ENCODE results near the gene VSTM2L. TPM values are rescaled to one million over a fixed set of nuclear protein-coding genes. Genes with fewer than 3 reads are reported as not detected.

Gene VSTM2L
- total and polyA plus RNA-seq, 12 donors: 1.8 to 17.2 (median 8.9) TPM

GRCh38 chr20:37885042-37885441 is 17.9 kb upstream of the VSTM2L start:
- ATAC-seq: no peak
- Histone ChIP-seq H3K36me3 (no peaks in the 10 kb centered on the region), H3K4me3 (no peak overlapping the region), H3K27ac (no peak overlapping the region), H3K4me1 (peaks cover 5 to 38% (median 27%) of the 10 kb centered on the region in 9 donors), H3K9me3 (no peaks in the 10 kb centered on the region), H3K27me3 (peaks cover 0 to 38% (median 22%) of the 10 kb centered on the region in 7 donors)
- WGBS, 2 donors: 96 to 98% methylated on average over 8 of the region's 8 CpGs
- TF ChIP-seq CTCF (IDR thresholded peaks at IDR 0.05): no peak
- DNase-seq: no peak
- intact Hi-C loops (cut with DNase I): loop anchor here in 1 of 10 donors (10.0 kb wide), 1 partner anchor 110 kb away; no protein-coding TSS in a partner anchor

GRCh38 chr20:37885593-37886503 is 17.1 kb upstream of the VSTM2L start:
- Histone ChIP-seq H3K36me3 (no peaks in the 10 kb centered on the region), H3K4me1 (peaks cover 5 to 33% (median 27%) of the 10 kb centered on the region in 9 donors), H3K9me3 (no peaks in the 10 kb centered on the region), H3K4me3 (no peak overlapping the region), H3K27ac (no peak overlapping the region), H3K27me3 (peaks cover 0 to 38% (median 22%) of the 10 kb centered on the region in 7 donors)
- 42 to 49% methylated on average over 32 of the region's 32 CpGs for WGBS, 2 donors
- TF ChIP-seq CTCF (IDR thresholded peaks at IDR 0.05): no peak
- DNase-seq (no peak), ATAC-seq (peak in 7 of 8 donors; percentile 24 to 71 (median 39))
- intact Hi-C loops (cut with DNase I): loop anchor here in 1 of 10 donors (10.0 kb wide), 1 partner anchor 111 kb away; no protein-coding TSS in a partner anchor

GRCh38 chr20:37886851-37887297 is 16.1 kb upstream of the VSTM2L start:
- 62 to 72% methylated on average over 4 of the region's 4 CpGs for WGBS, 2 donors
- H3K36me3 ChIP-seq: no peaks in the 10 kb centered on the region
- ATAC-seq: peak; percentile 58 to 94 (median 84)
- H3K4me1 ChIP-seq: peaks cover 2 to 22% (median 17%) of the 10 kb centered on the region in 9 donors
- intact Hi-C loops (cut with DNase I): loop anchor here in 1 of 10 donors (10.0 kb wide), 1 partner anchor 112 kb away; no protein-coding TSS in a partner anchor
- H3K27ac ChIP-seq: no peak overlapping the region
- H3K4me3 ChIP-seq: no peak overlapping the region
- H3K27me3 ChIP-seq: peaks cover 0 to 38% (median 22%) of the 10 kb centered on the region in 7 donors
- H3K9me3 ChIP-seq: no peaks in the 10 kb centered on the region
- TF ChIP-seq CTCF (IDR thresholded peaks at IDR 0.05): no peak
- peak; percentile 61 to 72 for DNase-seq

GRCh38 chr20:37888641-37889040 is 14.3 kb upstream of the VSTM2L start:
- 97 to 98% methylated on average over 10 of the region's 10 CpGs for WGBS, 2 donors
- intact Hi-C loops (cut with DNase I): loop anchor here in 1 of 10 donors (10.0 kb wide), 1 partner anchor 114 kb away; no protein-coding TSS in a partner anchor
- ATAC-seq: no peak

More at GRCh38 chr20:37888641-37889040, 14.3 kb upstream of the VSTM2L start:
- H3K27me3 ChIP-seq: peaks cover 0 to 33% (median 19%) of the 10 kb centered on the region in 7 donors
- H3K4me1 ChIP-seq: peaks cover 2 to 18% (median 16%) of the 10 kb centered on the region in 9 donors
- H3K27ac ChIP-seq: no peak overlapping the region
- no peak overlapping the region for H3K4me3 ChIP-seq
- no peak for DNase-seq
- TF ChIP-seq CTCF (IDR thresholded peaks at IDR 0.05): no peak
- H3K9me3 ChIP-seq: no peaks in the 10 kb centered on the region
- H3K36me3 ChIP-seq: no peaks in the 10 kb centered on the region
